H9 (cell line): ENCODE measurements around the gene ARHGAP25. TPM values are rescaled to one million over a fixed set of nuclear protein-coding genes. Genes with fewer than 3 reads are reported as not detected.

Source experiments
- DNase-seq: peaks from one replicate; pipeline ENCODE4 v3.0.0-alpha.2; 2017
- H2AFZ ChIP-seq: one replicate; pipeline ENCODE4 v1.6.1; 2013; ENCODE audit warnings: mild to moderate bottlenecking, low read length, control low read depth, moderate library complexity
- H2AK5ac ChIP-seq: 2 replicates; pipeline ENCODE4 v1.6.1; 2013; ENCODE audit warnings: low read length, control low read depth, mixed read lengths; ENCODE audit not compliant: insufficient read length
- H2BK120ac ChIP-seq: one replicate; pipeline ENCODE4 v1.6.1; 2013; ENCODE audit warnings: low read depth, mild to moderate bottlenecking, low read length, control low read depth, inconsistent platforms; ENCODE audit not compliant: poor library complexity, severe bottlenecking
- H2BK12ac ChIP-seq: 2 replicates; pipeline ENCODE4 v1.6.1; 2013; ENCODE audit warnings: low read length, control low read depth, mixed read lengths, low read depth; ENCODE audit not compliant: insufficient read length
- H2BK15ac ChIP-seq: 2 replicates; pipeline ENCODE4 v1.6.1; 2013; ENCODE audit warnings: low read depth, low read length, control low read depth
- H2BK20ac ChIP-seq: one replicate; pipeline ENCODE4 v1.6.1; 2013; ENCODE audit warnings: low read depth, mild to moderate bottlenecking, low read length, control low read depth, inconsistent platforms; ENCODE audit not compliant: poor library complexity, severe bottlenecking
- H2BK5ac ChIP-seq: 2 replicates; pipeline ENCODE4 v1.6.1; 2013; ENCODE audit warnings: low read length, control low read depth, mixed read lengths; ENCODE audit not compliant: insufficient read length
- H3K14ac ChIP-seq: 2 replicates; pipeline ENCODE4 v1.6.1; 2013; ENCODE audit warnings: low read length, control low read depth; ENCODE audit not compliant: insufficient read depth
- H3K18ac ChIP-seq: 2 replicates; pipeline ENCODE4 v1.6.1; 2013; ENCODE audit warnings: low read depth, mild to moderate bottlenecking, mixed read lengths, low read length, control low read depth; ENCODE audit not compliant: insufficient read length
- H3K23ac ChIP-seq: 2 replicates; pipeline ENCODE4 v1.6.1; 2013; ENCODE audit warnings: low read length, control low read depth, mixed read lengths, low read depth; ENCODE audit not compliant: insufficient read length
- H3K23me2 ChIP-seq: 2 replicates; pipeline ENCODE4 v1.6.1; 2013; ENCODE audit warnings: low read depth, mild to moderate bottlenecking, mixed read lengths, low read length, control low read depth; ENCODE audit not compliant: insufficient read length, poor library complexity, severe bottlenecking
- H3K27ac ChIP-seq: 2 replicates; pipeline ENCODE4 v1.5.1; 2013; ENCODE audit warnings: low read length, control low read depth, mixed read lengths, low read depth; ENCODE audit not compliant: insufficient read length
- H3K27me3 ChIP-seq: 2 replicates; pipeline ENCODE4 v1.6.1; 2013; ENCODE audit warnings: low read length, control low read depth, inconsistent platforms; ENCODE audit not compliant: insufficient read depth
- H3K4ac ChIP-seq: 2 replicates; pipeline ENCODE4 v1.6.1; 2013; ENCODE audit warnings: low read depth, mild to moderate bottlenecking, control low read depth, inconsistent platforms, low read length, moderate library complexity
- H3K4me1 ChIP-seq: 2 replicates; pipeline ENCODE4 v1.6.1; 2013; ENCODE audit warnings: low read length, control low read depth, inconsistent platforms; ENCODE audit not compliant: insufficient read depth
- H3K4me2 ChIP-seq: 2 replicates; pipeline ENCODE4 v1.6.1; 2013; ENCODE audit warnings: low read length, control low read depth, mixed read lengths; ENCODE audit not compliant: insufficient read length, insufficient read depth
- H3K56ac ChIP-seq: 2 replicates; pipeline ENCODE4 v1.6.1; 2013; ENCODE audit warnings: low read depth, mild to moderate bottlenecking, mixed read lengths, low read length, control low read depth; ENCODE audit not compliant: insufficient read length
- H3K79me1 ChIP-seq: 2 replicates; pipeline ENCODE4 v1.6.1; 2013; ENCODE audit warnings: low read depth, mild to moderate bottlenecking, moderate library complexity, low read length, control low read depth, inconsistent platforms; ENCODE audit not compliant: insufficient read depth, poor library complexity, severe bottlenecking
- H3K79me2 ChIP-seq: 2 replicates; pipeline ENCODE4 v1.6.1; 2013; ENCODE audit warnings: low read length, control low read depth, inconsistent platforms; ENCODE audit not compliant: insufficient read depth
- H3K9ac ChIP-seq: 2 replicates; pipeline ENCODE4 v1.6.1; 2013; ENCODE audit warnings: low read length, control low read depth, mixed read lengths; ENCODE audit not compliant: insufficient read length; ENCODE audit errors: extremely low read depth
- H3K9me3 ChIP-seq: one replicate; pipeline ENCODE4 v1.6.1; 2013; ENCODE audit warnings: low read depth, low read length, inconsistent platforms; ENCODE audit not compliant: control insufficient read depth
- H3T11ph ChIP-seq: one replicate; pipeline ENCODE4 v1.6.1; 2013; ENCODE audit warnings: mild to moderate bottlenecking, low read length, control low read depth, inconsistent platforms
- H4K20me1 ChIP-seq: one replicate; pipeline ENCODE4 v1.6.1; 2013; ENCODE audit not compliant: control insufficient read depth, insufficient read length, insufficient read depth
- H4K5ac ChIP-seq: 2 replicates; pipeline ENCODE4 v1.6.1; 2013; ENCODE audit warnings: low read depth, mild to moderate bottlenecking, mixed read lengths, low read length, control low read depth; ENCODE audit not compliant: insufficient read length
- H4K8ac ChIP-seq: replicated peaks from 2 replicates; pipeline ENCODE4 v1.6.1; 2013; ENCODE audit warnings: low read length, control low read depth, mixed read lengths, low read depth; ENCODE audit not compliant: insufficient read length
- H4K91ac ChIP-seq: 2 replicates; pipeline ENCODE4 v1.6.1; 2013; ENCODE audit warnings: low read depth, mild to moderate bottlenecking, moderate library complexity, mixed read lengths, low read length, control low read depth; ENCODE audit not compliant: insufficient read length
- H3K27ac Mint-ChIP-seq, 3 experiments: 2 replicates in 2 of 3; 3 replicates in 1 of 3; pipeline ENCODE4 v1.8.0; 2020 to 2021; ENCODE audit warnings: mixed read lengths in 3 of 3, mild to moderate bottlenecking in 1 of 3, moderate library complexity in 1 of 3
- H3K27me3 Mint-ChIP-seq: 2 replicates; pipeline ENCODE4 v1.8.0; 2021; ENCODE audit warnings: low read depth, mild to moderate bottlenecking, moderate library complexity, mixed read lengths
- H3K36me3 Mint-ChIP-seq, 3 experiments: 2 replicates in 2 of 3; 3 replicates in 1 of 3; pipeline ENCODE4 v1.8.0; 2020 to 2021; ENCODE audit warnings: low read depth in 3 of 3, mixed read lengths in 3 of 3; ENCODE audit not compliant: insufficient read depth in 1 of 3
- H3K4me1 Mint-ChIP-seq, 2 experiments: 2 replicates each; pipeline ENCODE4 v1.8.0; 2020; ENCODE audit warnings: mixed read lengths in 2 of 2
- H3K4me3 Mint-ChIP-seq, 2 experiments: 2 replicates in 1 of 2; 3 replicates in 1 of 2; pipeline ENCODE4 v1.8.0; 2020 to 2021; ENCODE audit warnings: mild to moderate bottlenecking in 2 of 2, mixed read lengths in 2 of 2, moderate library complexity in 1 of 2
- H3K9me3 Mint-ChIP-seq, 2 experiments: 2 replicates in 1 of 2; 3 replicates in 1 of 2; pipeline ENCODE4 v1.8.0; 2020; ENCODE audit warnings: mild to moderate bottlenecking in 2 of 2, mixed read lengths in 2 of 2, moderate library complexity in 1 of 2
- WGBS: extraction: QIAGEN DNeasy Blood & Tissue Kit; methylation state at CpG from one replicate; pipeline ENCODE4 v1.1.7; 2013; ENCODE audit warnings: missing lambda C conversion rate, low lambda C conversion rate, mixed read lengths; ENCODE audit not compliant: insufficient read length; ENCODE audit errors: extremely low coverage; 5-methylcytosine and 5-hydroxymethylcytosine counted together
- total RNA-seq: library from RNA; stranded (reverse); gene quantifications from 2 replicates; pipeline ENCODE4 v1.2.1, GENCODE V29; 2021
- TF ChIP-seq, protein P1 (sequence below): fragments of 200-600 bp; sonication (generic); conservative IDR thresholded peaks from 3 replicates; pipeline ENCODE4 v1.8.0; 2021; ENCODE audit warnings: antibody characterized with exemption, mild to moderate bottlenecking

The ARHGAP25 gene
- total RNA-seq, 1 experiment from 2014 or later = 1.3 TPM

DNA sequence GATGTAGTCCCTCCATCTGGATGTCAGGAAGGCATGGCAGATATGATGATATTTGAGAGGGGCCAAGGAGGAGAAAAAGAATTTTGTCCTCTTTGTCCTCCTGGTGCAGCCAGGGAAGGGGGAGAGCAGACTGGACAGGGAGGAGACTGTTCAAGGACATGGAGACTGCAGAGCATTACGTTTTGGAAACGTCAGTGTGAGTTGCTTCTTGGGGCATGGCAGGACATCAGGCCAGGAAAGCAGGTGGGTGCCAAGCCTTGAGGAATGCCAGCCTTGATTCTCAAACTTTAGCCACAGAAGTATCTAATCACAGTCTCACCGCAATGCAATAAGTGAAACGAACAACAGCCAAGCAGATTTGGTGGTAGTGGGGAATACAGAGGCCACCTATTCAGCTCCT, 70.4 kb downstream of the ARHGAP25 start:
- TF ChIP-seq, protein P1, sequence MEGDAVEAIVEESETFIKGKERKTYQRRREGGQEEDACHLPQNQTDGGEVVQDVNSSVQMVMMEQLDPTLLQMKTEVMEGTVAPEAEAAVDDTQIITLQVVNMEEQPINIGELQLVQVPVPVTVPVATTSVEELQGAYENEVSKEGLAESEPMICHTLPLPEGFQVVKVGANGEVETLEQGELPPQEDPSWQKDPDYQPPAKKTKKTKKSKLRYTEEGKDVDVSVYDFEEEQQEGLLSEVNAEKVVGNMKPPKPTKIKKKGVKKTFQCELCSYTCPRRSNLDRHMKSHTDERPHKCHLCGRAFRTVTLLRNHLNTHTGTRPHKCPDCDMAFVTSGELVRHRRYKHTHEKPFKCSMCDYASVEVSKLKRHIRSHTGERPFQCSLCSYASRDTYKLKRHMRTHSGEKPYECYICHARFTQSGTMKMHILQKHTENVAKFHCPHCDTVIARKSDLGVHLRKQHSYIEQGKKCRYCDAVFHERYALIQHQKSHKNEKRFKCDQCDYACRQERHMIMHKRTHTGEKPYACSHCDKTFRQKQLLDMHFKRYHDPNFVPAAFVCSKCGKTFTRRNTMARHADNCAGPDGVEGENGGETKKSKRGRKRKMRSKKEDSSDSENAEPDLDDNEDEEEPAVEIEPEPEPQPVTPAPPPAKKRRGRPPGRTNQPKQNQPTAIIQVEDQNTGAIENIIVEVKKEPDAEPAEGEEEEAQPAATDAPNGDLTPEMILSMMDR = no peak
- no peak overlapping the region for H3T11ph ChIP-seq
- H3K79me1 ChIP-seq = no peaks in the 10 kb centered on the region
- no peak overlapping the region for H3K4ac ChIP-seq
- H3K4me2 ChIP-seq = no peak overlapping the region
- no peak overlapping the region for H2BK5ac ChIP-seq
- no peak overlapping the region for H2BK20ac ChIP-seq
- H3K23me2 ChIP-seq = no peaks in the 10 kb centered on the region
- H3K9me3 ChIP-seq = no peaks in the 10 kb centered on the region
- no peak overlapping the region for H2BK120ac ChIP-seq
- no peak overlapping the region for H4K5ac ChIP-seq
- H2BK12ac ChIP-seq = no peak overlapping the region
- H3K79me2 ChIP-seq = no peaks in the 10 kb centered on the region
- no CpG with 5 or more reads among the region's 4 CpGs for WGBS
- Mint-ChIP-seq H3K27ac (no peak overlapping the region), H3K36me3 (no peaks in the 10 kb centered on the region), H3K4me3 (no peak overlapping the region), H3K27me3 (peaks cover 2% of the 10 kb centered on the region; the same call in 1 of the 2 replicates), H3K4me1 (peaks cover 3% of the 10 kb centered on the region in 2 experiments), H3K9me3 (no peaks in the 10 kb centered on the region)
- no peak for DNase-seq
- H2BK15ac ChIP-seq = no peak overlapping the region
- no peaks in the 10 kb centered on the region for H3K27me3 ChIP-seq
- H4K8ac ChIP-seq = no peak overlapping the region
- no peaks in the 10 kb centered on the region; the same call in 1 of the 2 replicates for H3K4me1 ChIP-seq
- H4K20me1 ChIP-seq = no peaks in the 10 kb centered on the region
- no peak overlapping the region for H3K27ac ChIP-seq
- H3K14ac ChIP-seq = no peak overlapping the region
- H3K9ac ChIP-seq = no peak overlapping the region
- H2AFZ ChIP-seq = no peak overlapping the region
- H3K56ac ChIP-seq = no peak overlapping the region
- H3K23ac ChIP-seq = no peak overlapping the region
- no peak overlapping the region for H3K18ac ChIP-seq
- H2AK5ac ChIP-seq = no peak overlapping the region
- no peak overlapping the region for H4K91ac ChIP-seq
